ENCODE measurements around the gene TBC1D12.

GRCh38 chr10:94450782-94451181 lies 48.4 kb downstream of the TBC1D12 start:
- no peak for TF ChIP-seq EZH2 (IDR thresholded peaks at IDR 0.05)
- TF ChIP-seq CTCF (IDR thresholded peaks at IDR 0.05): no peak

Measured in neural progenitor cell (in vitro differentiated cells).